GM21526 (cell line): ENCODE results near the gene SNAPIN.

Experiments
- ATAC-seq: cut with Tn5 transposase; IDR thresholded peaks from one replicate; pipeline ENCODE4 v1.9.1; 2021; ENCODE audit warnings: moderate library complexity; ENCODE audit not compliant: unreplicated experiment, low FRiP score

SNAPIN gene

GRCh38 chr1:153698923-153699714, 40.6 kb downstream of the SNAPIN start:
- no peak for ATAC-seq

- ATAC-seq, result no peak
These were observed 41.3 kb downstream of the SNAPIN start for GRCh38 chr1:153699768-153700167.

- ATAC-seq, result no peak
These were observed 47.0 kb downstream of the SNAPIN start for GRCh38 chr1:153705484-153705883.

GRCh38 chr1:153711026-153711425, 52.5 kb downstream of the SNAPIN start:
- no peak for ATAC-seq
